T47D (cell line): ENCODE results near the gene SECISBP2L.
A peak's percentile ranks its signal among the peaks of the same experiment; 100 is the strongest.

Experiments
- DNase-seq, 2 experiments: peaks; one replicate each; pipeline versions ENCODE4 v3.0.0 to v3.0.0-alpha.2; 2011 to 2012; ENCODE audit warnings: low read depth in 1 of 2, low spot score in 1 of 2
- JUND ChIP-seq: IDR thresholded peaks from 2 replicates; pipeline ENCODE4 v1.6.1; 2012; ENCODE audit warnings: low read depth
- in situ Hi-C: cut with HindIII; loops from 2 replicates; pipeline ENCODE4 v1.10.0; 2016; ENCODE audit warnings: low sequenced_read_pairs, low pct_unique_long_range_greater_than_20kb

Gene SECISBP2L, protein sequence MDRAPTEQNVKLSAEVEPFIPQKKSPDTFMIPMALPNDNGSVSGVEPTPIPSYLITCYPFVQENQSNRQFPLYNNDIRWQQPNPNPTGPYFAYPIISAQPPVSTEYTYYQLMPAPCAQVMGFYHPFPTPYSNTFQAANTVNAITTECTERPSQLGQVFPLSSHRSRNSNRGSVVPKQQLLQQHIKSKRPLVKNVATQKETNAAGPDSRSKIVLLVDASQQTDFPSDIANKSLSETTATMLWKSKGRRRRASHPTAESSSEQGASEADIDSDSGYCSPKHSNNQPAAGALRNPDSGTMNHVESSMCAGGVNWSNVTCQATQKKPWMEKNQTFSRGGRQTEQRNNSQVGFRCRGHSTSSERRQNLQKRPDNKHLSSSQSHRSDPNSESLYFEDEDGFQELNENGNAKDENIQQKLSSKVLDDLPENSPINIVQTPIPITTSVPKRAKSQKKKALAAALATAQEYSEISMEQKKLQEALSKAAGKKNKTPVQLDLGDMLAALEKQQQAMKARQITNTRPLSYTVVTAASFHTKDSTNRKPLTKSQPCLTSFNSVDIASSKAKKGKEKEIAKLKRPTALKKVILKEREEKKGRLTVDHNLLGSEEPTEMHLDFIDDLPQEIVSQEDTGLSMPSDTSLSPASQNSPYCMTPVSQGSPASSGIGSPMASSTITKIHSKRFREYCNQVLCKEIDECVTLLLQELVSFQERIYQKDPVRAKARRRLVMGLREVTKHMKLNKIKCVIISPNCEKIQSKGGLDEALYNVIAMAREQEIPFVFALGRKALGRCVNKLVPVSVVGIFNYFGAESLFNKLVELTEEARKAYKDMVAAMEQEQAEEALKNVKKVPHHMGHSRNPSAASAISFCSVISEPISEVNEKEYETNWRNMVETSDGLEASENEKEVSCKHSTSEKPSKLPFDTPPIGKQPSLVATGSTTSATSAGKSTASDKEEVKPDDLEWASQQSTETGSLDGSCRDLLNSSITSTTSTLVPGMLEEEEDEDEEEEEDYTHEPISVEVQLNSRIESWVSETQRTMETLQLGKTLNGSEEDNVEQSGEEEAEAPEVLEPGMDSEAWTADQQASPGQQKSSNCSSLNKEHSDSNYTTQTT

DNA sequence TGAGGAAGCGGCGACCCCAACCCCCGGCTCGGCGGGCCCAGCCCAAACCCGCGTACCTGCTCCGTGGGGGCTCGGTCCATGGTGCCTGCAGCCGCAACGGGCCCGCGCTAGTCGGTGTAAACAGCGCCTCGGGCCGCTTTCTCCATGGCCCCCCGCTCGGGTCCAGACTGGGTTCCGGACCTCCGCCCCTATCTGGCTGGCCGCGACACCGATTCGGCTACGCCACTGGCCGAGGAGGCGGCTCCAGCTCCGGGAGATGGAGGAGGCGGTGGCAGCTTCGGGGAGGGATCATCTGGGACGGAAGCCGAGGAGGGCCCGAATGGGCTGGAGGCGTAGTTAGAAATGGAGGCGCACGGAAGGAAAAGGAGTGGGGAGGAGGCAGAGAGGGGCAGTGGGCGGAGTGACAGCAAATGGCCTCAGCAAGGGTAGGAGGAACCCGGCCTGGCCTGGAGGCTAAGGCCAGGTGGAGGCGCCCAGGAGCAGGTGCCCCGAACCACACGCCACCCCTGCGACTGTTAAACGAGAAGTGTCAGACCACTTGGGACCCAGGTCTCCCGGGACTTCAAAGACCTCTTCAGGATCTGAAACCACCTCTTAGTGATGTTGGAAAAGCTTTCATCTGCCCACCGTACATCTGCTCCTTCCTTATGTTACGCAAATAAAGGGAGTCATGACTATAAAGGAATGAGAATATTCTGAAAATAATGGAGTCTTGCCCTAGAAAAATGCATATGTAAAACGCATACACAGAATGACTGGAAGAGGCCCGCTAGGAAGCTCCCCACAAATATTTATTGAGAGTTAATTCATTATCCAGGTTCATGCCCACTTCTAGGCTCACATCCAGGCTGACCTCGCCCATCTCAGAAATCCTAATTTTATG lies at the start of gene SECISBP2L:
TSS of gene SECISBP2L (minus strand) at position 227 of the 883 bp plus-strand sequence. CDS start at position 80, 147 bp downstream.
- in situ Hi-C loops = no loop called here
- no peak for TF ChIP-seq JUND
- DNase-seq = peak; percentile 84 to 95

DNA sequence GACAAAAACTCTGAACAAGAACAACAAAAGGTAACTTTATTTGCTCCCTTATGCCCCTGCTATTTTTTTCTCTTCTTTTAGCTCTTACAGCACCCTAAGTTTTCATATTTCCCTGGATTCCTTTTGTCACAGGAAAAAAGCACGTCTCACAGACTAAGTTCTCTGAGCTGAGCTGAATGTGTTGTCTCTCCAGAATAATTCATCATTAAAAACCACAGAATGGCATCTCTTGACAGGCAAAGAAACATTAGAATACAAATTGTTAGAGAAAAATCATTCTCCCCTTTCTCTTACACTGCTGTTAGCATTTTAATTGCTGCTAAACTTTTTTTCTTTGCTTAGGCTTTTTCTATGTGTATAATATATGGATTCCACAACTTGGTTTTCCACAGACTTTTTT lies 48.7 kb upstream of the SECISBP2L start:
- in situ Hi-C loops = no loop called here
- no peak for DNase-seq
- no peak for TF ChIP-seq JUND

DNA sequence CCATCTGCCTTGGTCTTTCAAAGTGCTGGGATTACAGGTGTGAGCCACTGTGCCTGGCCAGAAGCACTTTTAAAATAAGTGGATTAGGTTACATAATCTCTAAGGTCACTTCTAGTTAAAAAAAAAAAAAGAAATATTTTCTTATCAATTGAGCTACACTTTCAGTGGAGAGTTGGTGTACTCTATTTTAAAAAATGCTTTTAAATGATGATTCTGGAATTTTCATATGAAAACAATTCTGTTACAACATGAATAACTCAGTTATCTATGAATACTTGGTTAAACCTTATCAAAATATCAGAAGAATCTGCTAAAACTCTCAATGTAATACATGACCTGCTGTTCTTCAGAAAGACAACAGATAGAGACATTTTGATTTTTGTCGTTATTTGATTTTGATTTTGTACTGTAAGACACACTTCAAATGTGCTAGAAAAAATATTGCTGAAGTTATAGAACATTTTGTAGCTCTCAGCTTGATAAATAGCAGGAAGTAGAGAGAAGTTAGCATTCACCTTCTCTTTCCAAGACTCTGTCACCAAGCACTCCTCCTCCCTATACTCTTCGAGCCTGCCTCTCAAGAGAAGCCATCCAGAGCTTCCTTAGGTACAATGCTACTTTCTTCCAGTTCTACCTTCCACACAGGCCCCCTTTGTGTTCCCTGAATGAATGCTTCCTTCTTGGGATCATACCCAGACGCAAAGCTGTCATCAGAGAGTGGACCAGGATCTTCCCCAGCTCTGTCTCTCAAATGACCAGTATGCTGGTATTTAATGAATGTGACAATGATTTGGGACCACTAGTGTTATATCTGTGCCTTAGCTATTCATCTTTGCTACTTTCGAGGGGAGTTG lies 47.2 kb upstream of the SECISBP2L start:
- in situ Hi-C loops = no loop called here
- no peak for DNase-seq
- no peak for TF ChIP-seq JUND

DNA sequence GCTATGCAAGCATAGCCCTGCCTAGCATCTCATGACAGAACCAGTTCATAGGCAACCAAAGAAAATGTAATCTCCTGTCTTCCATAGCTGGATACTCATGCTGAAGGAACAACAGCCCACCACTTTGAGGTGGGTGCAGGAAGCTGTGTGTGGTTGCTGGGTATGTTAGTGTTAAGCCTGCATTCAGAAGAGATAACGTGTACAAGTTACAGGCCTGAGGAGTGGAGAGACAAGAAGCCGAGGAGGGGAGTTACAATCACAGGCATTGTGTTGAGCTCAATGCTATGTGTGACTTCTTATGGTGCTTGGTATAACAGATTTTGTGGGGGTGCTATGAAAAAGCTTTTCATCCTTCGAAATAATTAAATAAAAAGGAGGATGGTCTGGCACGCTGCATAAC lies 42.8 kb upstream of the SECISBP2L start:
- no peak for TF ChIP-seq JUND
- no peak for DNase-seq
- in situ Hi-C loops = no loop called here

DNA sequence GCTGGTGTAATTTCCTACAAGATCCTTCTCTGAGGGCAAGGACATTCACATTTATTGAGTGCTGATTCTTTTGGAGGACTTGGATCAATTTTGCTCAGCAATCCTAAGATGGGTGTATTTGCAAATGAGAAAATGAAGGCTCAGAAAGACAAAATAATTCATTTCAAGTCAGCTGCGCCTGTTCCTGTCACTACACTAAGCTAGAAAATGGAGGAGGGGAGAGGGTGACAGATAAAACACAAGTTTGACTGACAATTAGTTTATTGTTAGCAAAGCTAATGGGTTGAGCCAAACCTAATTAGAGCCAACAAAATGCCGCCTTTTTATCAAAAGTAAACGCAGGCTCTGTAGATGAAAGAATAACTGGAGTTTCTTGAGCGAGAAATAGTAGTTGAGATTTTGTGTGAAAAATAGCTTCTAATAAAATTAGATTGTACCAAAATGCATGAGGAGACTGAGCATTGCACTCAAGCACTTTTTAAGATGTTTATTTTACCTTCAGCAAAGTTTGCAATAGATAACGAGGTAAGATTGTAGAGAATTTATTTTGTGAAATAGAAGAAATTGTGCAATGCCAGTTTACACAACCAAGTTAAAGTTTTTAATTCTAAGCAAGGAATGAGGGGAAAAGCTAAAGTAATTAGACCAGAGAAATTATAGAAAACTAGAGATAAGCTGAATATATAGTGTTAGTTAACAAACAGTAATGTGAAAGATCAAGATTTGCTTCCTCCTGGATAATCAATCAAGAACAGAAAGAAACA lies 39.6 kb upstream of the SECISBP2L start:
- in situ Hi-C loops = no loop called here
- DNase-seq = no peak
- TF ChIP-seq JUND = no peak

DNA sequence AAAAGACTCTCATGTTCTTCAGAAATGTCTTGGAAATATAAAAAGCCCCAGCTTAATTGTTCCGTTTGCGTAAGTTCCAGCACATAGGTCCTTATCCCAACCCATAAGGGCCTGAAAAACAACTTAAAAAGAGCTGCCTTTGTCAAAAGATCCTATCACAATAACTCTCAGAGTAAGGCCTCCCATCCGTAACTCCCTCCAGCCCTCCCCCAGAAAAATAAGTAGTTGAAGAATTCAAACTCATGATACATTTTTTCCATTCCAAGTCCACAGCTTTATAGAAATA lies 38.0 kb upstream of the SECISBP2L start:
- no peak for TF ChIP-seq JUND
- DNase-seq = no peak
- in situ Hi-C loops = no loop called here

DNA sequence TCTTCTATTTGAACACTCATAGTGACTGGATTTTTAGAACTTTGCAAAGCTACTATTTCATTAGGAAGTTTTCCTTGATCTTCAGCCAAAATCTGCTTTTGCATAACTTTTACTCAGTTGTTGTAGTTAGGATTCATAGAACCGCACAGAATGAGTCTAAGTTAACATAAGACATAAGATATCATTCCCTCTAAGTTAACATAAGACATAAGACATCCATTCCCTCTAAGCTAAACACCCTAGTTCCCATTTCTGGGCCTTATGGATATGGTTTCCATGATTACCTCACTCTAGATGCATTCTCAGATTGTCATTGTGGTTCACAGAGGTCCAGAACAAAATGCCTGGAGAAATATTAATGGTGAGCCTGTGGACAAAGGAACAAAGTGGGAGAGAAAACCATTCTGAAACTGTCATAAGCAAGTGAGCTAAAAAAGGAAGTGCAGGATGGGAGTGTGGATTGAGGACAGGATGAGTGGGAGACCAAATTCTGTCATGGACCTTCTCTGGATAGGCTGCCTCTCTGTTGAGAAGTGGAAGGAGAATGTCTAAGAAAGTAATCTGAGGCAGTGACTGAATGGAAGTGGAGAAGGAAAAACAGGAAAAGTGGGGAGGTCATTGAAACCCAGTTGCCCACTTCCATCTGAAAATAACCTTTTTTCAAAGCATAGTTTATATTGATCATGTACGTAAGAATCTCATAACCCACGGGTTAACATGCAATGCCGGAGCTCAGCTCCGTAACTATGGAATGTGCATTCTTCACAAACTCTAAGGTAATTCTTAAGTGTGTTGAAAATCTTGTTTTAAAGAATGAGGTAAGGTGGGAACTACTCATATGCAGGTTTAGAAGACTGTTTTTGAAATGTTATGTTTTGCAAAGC lies 37.4 kb upstream of the SECISBP2L start:
- DNase-seq = no peak
- in situ Hi-C loops = no loop called here
- TF ChIP-seq JUND = no peak

DNA sequence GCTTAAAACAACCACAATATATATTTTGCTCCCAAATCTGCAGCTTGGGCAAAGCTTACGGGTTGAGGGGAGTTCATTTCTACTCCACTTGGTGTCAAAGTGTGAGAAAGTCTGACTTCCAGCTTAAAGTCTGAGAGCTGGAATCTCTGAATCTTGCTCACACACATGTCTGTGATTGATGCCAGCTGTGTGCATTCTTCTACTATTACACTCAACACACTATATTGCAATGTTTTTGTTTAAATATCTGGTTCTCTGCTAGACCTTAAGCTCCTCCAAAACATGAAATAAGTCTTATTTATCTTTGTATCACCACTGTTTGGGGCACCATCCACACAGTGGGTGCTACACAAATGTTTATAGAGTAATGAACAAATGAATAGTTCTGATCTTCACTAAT lies 36.7 kb upstream of the SECISBP2L start:
- no peak for DNase-seq
- in situ Hi-C loops = no loop called here
- TF ChIP-seq JUND = no peak

DNA sequence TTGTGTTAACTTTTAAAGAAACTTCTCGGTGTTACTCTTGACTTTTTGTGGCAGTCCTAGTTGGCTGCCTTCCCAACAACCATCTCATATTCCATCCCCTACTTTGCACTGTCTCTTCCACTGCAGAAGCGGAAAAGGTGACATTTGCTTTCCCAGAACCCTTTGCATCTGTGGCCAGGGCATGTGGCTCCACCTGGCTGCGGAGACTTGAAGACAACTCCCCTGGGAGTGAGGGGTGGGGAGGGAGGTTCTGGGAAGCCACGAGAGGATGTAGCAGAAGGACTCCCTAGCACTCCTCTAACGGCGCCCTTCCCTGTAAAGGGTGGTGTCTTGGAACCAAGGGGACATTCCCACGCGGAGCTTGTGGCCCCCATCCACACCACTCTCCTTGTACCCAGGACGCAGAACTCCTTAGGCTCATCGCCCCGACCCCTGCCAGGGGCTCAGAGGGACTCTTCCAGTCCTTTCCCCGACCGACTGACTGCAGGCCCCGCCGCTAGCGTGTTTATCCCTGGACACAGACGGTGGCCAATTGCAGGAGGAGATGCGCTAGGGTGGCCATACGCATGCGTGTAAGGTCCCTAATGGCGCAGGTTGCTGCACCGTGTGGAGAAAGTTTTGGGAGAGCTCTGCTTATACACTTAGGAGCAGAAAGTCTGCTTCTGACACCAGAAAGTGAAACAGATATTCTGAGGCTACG lies 33.2 kb upstream of the SECISBP2L start:
- DNase-seq = no peak
- TF ChIP-seq JUND = no peak
- in situ Hi-C loops = no loop called here
